LHCN-M2 (cell line): ENCODE results near the gene TRIO. TPM values are rescaled to one million over a fixed set of nuclear protein-coding genes. Genes with fewer than 3 reads are reported as not detected.
"Not testable (repeated sequence)": the region's sequence is repeated elsewhere in the genome, so short reads cannot be mapped to it uniquely, and the experiment has no call there.

Experiments
- DNase-seq: peaks from one replicate; pipeline ENCODE4 v3.0.0-alpha.2; 2012; ENCODE audit warnings: low read depth
- polyA plus RNA-seq: library from polyadenylated mRNA; unstranded; fragments of >200 nt; gene quantifications from one replicate; pipeline ENCODE4 v1.2.1, GENCODE V29; 2012; ENCODE audit warnings: missing spikeins
- total RNA-seq: library from RNA; depleted of rRNA; stranded (reverse); fragments of >200 nt; gene quantifications from 2 replicates; pipeline ENCODE4 v1.2.3, GENCODE V29; 2014; rRNA removed

The TRIO gene
- total RNA-seq: 168 and 195 TPM in 2 replicates
- 99.4 TPM for polyA plus RNA-seq

GRCh38 chr5:14142827-14143545 is at the start of gene TRIO:
Gene TRIO, plus strand, starts transcription at chr5:14143342. Its CDS starts 384 bp downstream, at chr5:14143726.
- peak; percentile 90 for DNase-seq

- not testable (repeated sequence) for DNase-seq
Observed at GRCh38 chr5:14097380-14097779, 45.8 kb upstream of the TRIO start.

- peak; percentile 58 for DNase-seq
Observed at GRCh38 chr5:14097998-14098471, 45.1 kb upstream of the TRIO start.

- no peak for DNase-seq
Observed at GRCh38 chr5:14100281-14100680, 42.9 kb upstream of the TRIO start.

- DNase-seq: no peak
Observed at GRCh38 chr5:14101922-14102321, 41.2 kb upstream of the TRIO start.

- no peak for DNase-seq
Observed at GRCh38 chr5:14102666-14103065, 40.5 kb upstream of the TRIO start.

GRCh38 chr5:14105718-14106410 is 37.3 kb upstream of the TRIO start:
- DNase-seq: peak; percentile 96

GRCh38 chr5:14107536-14107935 is 35.6 kb upstream of the TRIO start:
- no peak for DNase-seq

- peak; percentile 87 for DNase-seq
Observed at GRCh38 chr5:14108170-14108996, 34.8 kb upstream of the TRIO start.

- DNase-seq: peak; percentile 85
Observed at GRCh38 chr5:14109041-14109747, 33.9 kb upstream of the TRIO start.

GRCh38 chr5:14109771-14110170 is 33.4 kb upstream of the TRIO start:
- DNase-seq: no peak

GRCh38 chr5:14110196-14110595 is 32.9 kb upstream of the TRIO start:
- DNase-seq: no peak

- DNase-seq: peak; percentile 64
Observed at GRCh38 chr5:14110680-14111079, 32.5 kb upstream of the TRIO start.

GRCh38 chr5:14112998-14113652 is 30.0 kb upstream of the TRIO start:
- no peak for DNase-seq

- no peak for DNase-seq
Observed at GRCh38 chr5:14114615-14115251, 28.4 kb upstream of the TRIO start.

GRCh38 chr5:14115323-14115895 is 27.7 kb upstream of the TRIO start:
- no peak for DNase-seq

GRCh38 chr5:14118551-14119320 is 24.4 kb upstream of the TRIO start:
- no peak for DNase-seq

GRCh38 chr5:14120176-14120575 is 23.0 kb upstream of the TRIO start:
- no peak for DNase-seq

GRCh38 chr5:14121552-14121951 is 21.6 kb upstream of the TRIO start:
- DNase-seq: no peak
